HepG2 (cell line): Measurements from ENCODE around the gene HES3. TPM values are rescaled to one million over a fixed set of nuclear protein-coding genes. Genes with fewer than 3 reads are reported as not detected.
A peak's percentile ranks its signal among the peaks of the same experiment; 100 is the strongest.

ENCODE experiments used
- CTCF ChIP-seq: sonication (generic); formaldehyde crosslinking; IDR thresholded peaks from 2 replicates; pipeline ENCODE4 v1.5.0; 2020; ENCODE audit warnings: mild to moderate bottlenecking, missing genetic modification reagents, moderate library complexity
- E2F1 ChIP-seq: sonication (generic); formaldehyde crosslinking; IDR thresholded peaks from 2 replicates; pipeline ENCODE4 v1.5.0; 2020; ENCODE audit warnings: missing genetic modification reagents
- FOXO4 ChIP-seq: sonication (generic); formaldehyde crosslinking; conservative IDR thresholded peaks from 2 replicates; pipeline ENCODE4 v1.8.1; 2023; ENCODE audit warnings: missing genetic modification reagents
- HNRNPL ChIP-seq: fragments of 200-400 bp; formaldehyde crosslinking; IDR thresholded peaks from 2 replicates; pipeline ENCODE4 v1.6.1; 2017; ENCODE audit warnings: mild to moderate bottlenecking, low read depth, low read length
- IKZF4 ChIP-seq: sonication (generic); formaldehyde crosslinking; IDR thresholded peaks from 2 replicates; pipeline ENCODE4 v1.5.1; 2020; ENCODE audit warnings: borderline replicate concordance, mild to moderate bottlenecking, low read depth, missing genetic modification reagents; ENCODE audit errors: not compliant biosample characterization
- MIER3 ChIP-seq: IDR thresholded peaks from 2 replicates; pipeline ENCODE4 v1.6.1; 2016; ENCODE audit warnings: missing compliant biosample characterization, borderline replicate concordance
- MNT ChIP-seq: fragments of 450-650 bp; IDR thresholded peaks from 2 replicates; pipeline ENCODE4 v1.6.1; 2016
- PBX2 ChIP-seq: IDR thresholded peaks from 2 replicates; pipeline ENCODE4 v1.6.1; 2016; ENCODE audit warnings: control low read depth
- POLR2A ChIP-seq, 2 experiments: IDR thresholded peaks; 2 replicates each; pipeline ENCODE4 v1.6.1; 2011; ENCODE audit warnings: low read depth in 2 of 2, low read length in 2 of 2, mild to moderate bottlenecking in 1 of 2, moderate library complexity in 1 of 2; ENCODE audit not compliant: insufficient read depth in 1 of 2
- SP1 ChIP-seq, 2 experiments: fragments of 450-650 bp in 1 of 2; sonication (generic) in 1 of 2; formaldehyde crosslinking in 1 of 2; IDR thresholded peaks; 2 replicates each; pipeline versions ENCODE4 v1.4.0 to v1.6.1; 2016 to 2020; ENCODE audit warnings: missing genetic modification reagents in 1 of 2
- ZFP36L1 ChIP-seq: sonication (generic); formaldehyde crosslinking; IDR thresholded peaks from 2 replicates; pipeline ENCODE4 v1.8.0; 2022; ENCODE audit warnings: mild to moderate bottlenecking, missing genetic modification reagents, moderate library complexity
- ZFP91 ChIP-seq: sonication (generic); formaldehyde crosslinking; IDR thresholded peaks from 2 replicates; pipeline ENCODE4 v1.9.0; 2022; ENCODE audit warnings: missing genetic modification reagents, mild to moderate bottlenecking, borderline replicate concordance
- ZKSCAN8 ChIP-seq: IDR thresholded peaks from 2 replicates; pipeline ENCODE4 v1.6.1; 2016; ENCODE audit warnings: borderline replicate concordance, missing genetic modification reagents, missing compliant biosample characterization
- ZNF143 ChIP-seq: sonication (generic); formaldehyde crosslinking; IDR thresholded peaks from 2 replicates; pipeline ENCODE4 v1.4.0; 2020; ENCODE audit warnings: missing genetic modification reagents
- ZNF547 ChIP-seq: sonication (generic); formaldehyde crosslinking; IDR thresholded peaks from 2 replicates; pipeline ENCODE4 v1.5.1; 2020; ENCODE audit warnings: mild to moderate bottlenecking, missing genetic modification reagents
- ZNF569 ChIP-seq: sonication (generic); formaldehyde crosslinking; IDR thresholded peaks from 2 replicates; pipeline ENCODE4 v1.5.0; 2020; ENCODE audit warnings: mild to moderate bottlenecking, missing genetic modification reagents, moderate library complexity, borderline replicate concordance
- ZNF740 ChIP-seq: sonication (generic); formaldehyde crosslinking; IDR thresholded peaks from 2 replicates; pipeline ENCODE4 v1.4.0; 2020; ENCODE audit warnings: missing genetic modification reagents
- ZNF777 ChIP-seq: sonication (generic); formaldehyde crosslinking; IDR thresholded peaks from 2 replicates; pipeline ENCODE4 v1.4.0; 2020; ENCODE audit warnings: missing genetic modification reagents
- polyA plus RNA-seq, 8 experiments: library from polyadenylated mRNA; depleted of rRNA in 3 of 8; stranded (reverse) in 7 of 8; unstranded in 1 of 8; fragments of >200 nt; fragmentation: Illumina TruSeq in 4 of 8; extraction: Trizol in 4 of 8; gene quantifications; 2 replicates each; pipeline versions ENCODE4 v1.2.1 to v1.2.3, GENCODE V29; 2011 to 2016; ENCODE audit warnings: low read depth in 4 of 8, missing spikeins in 1 of 8, mixed read lengths in 1 of 8; ENCODE audit not compliant: insufficient read depth in 1 of 8
- total RNA-seq, 5 experiments: library from RNA; depleted of rRNA; stranded (reverse); fragments of >200 nt; fragmentation: Illumina TruSeq; extraction: Trizol; gene quantifications; 2 replicates each; pipeline ENCODE4 v1.2.3, GENCODE V29; 2016; ENCODE audit warnings: low read depth in 1 of 5

Gene HES3
- total and polyA plus RNA-seq, 2 of the 13 experiments (the other 11 are each of a cell fraction or from before 2014, with no cell fraction given): not detected

GRCh38 chr1:6199298-6200187, 44.4 kb upstream of the HES3 start, which contains the start of gene RPL22 (continued):
- TF ChIP-seq ZNF547: peak; percentile 89
- peak; percentile 63 for TF ChIP-seq MNT
- TF ChIP-seq ZKSCAN8: 0 out of 2 replicates have a peak, but pooled peaks have one; percentile 29
- TF ChIP-seq PBX2 (CRISPR knock-in tag): no peak
- no peak for TF ChIP-seq E2F1
- 0 out of 2 replicates have a peak, but pooled peaks have one; percentile 11 for TF ChIP-seq CTCF (CRISPR knock-in tag)
- TF ChIP-seq ZNF569 (CRISPR knock-in tag): no peak
- peak; percentile 94 for TF ChIP-seq ZNF143
- TF ChIP-seq ZNF740: peak; percentile 62
- TF ChIP-seq POLR2A (IDR thresholded peaks at IDR 0.05; ENCODE audit: insufficient read depth in 1 of 2, low read depth in 2 of 2, low read length in 2 of 2): peak; percentile 93
- TF ChIP-seq ZFP36L1 (CRISPR knock-in tag): peak; percentile 86; the same call in 1 of the 2 replicates
- peak; percentile 66 for TF ChIP-seq ZNF777 (CRISPR knock-in tag)
- no peak for TF ChIP-seq SP1 (IDR thresholded peaks at IDR 0.05)
- peak; percentile 99 for TF ChIP-seq SP1 (CRISPR knock-in tag; IDR thresholded peaks at IDR 0.05)
- peak; percentile 81 for TF ChIP-seq MIER3 (CRISPR knock-in tag)
- no peak for TF ChIP-seq HNRNPL
- TF ChIP-seq FOXO4 (CRISPR knock-in tag): 0 out of 2 replicates have a peak, but pooled peaks have one; percentile 96
- TF ChIP-seq ZFP91 (CRISPR knock-in tag): peak; percentile 90
- TF ChIP-seq IKZF4 (CRISPR knock-in tag): no peak
